OCI-LY7 (cell line): Measurements from ENCODE around the gene TPCN2.
A peak's percentile ranks its signal among the peaks of the same experiment; 100 is the strongest.

ENCODE experiments used
- EZH2phosphoT487 ChIP-seq: fragments of 200-600 bp; sonication (generic); IDR thresholded peaks from 2 replicates; pipeline ENCODE4 v1.6.1; 2018; ENCODE audit warnings: low read depth, borderline replicate concordance, mild to moderate bottlenecking, mixed run types, antibody characterized with exemption, low read length, moderate library complexity, mixed read lengths
- TF ChIP-seq, protein P1 (sequence below): fragments of 200-600 bp; sonication (generic); conservative IDR thresholded peaks from 2 replicates; pipeline ENCODE4 v1.5.1; 2014; ENCODE audit warnings: mild to moderate bottlenecking, antibody characterized with exemption, low read length, moderate library complexity, mixed read lengths

- TF ChIP-seq, protein P1, sequence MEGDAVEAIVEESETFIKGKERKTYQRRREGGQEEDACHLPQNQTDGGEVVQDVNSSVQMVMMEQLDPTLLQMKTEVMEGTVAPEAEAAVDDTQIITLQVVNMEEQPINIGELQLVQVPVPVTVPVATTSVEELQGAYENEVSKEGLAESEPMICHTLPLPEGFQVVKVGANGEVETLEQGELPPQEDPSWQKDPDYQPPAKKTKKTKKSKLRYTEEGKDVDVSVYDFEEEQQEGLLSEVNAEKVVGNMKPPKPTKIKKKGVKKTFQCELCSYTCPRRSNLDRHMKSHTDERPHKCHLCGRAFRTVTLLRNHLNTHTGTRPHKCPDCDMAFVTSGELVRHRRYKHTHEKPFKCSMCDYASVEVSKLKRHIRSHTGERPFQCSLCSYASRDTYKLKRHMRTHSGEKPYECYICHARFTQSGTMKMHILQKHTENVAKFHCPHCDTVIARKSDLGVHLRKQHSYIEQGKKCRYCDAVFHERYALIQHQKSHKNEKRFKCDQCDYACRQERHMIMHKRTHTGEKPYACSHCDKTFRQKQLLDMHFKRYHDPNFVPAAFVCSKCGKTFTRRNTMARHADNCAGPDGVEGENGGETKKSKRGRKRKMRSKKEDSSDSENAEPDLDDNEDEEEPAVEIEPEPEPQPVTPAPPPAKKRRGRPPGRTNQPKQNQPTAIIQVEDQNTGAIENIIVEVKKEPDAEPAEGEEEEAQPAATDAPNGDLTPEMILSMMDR, result peak; percentile 85
- TF ChIP-seq EZH2phosphoT487, result no peak
Observed at GRCh38 chr11:69088676-69089146, 40.0 kb downstream of the TPCN2 start.
